Keratinocyte (primary cell): Measurements from ENCODE around the gene GPC5. TPM values are rescaled to one million over a fixed set of nuclear protein-coding genes. Genes with fewer than 3 reads are reported as not detected.

Experiments used
- DNase-seq: peaks from one replicate; pipeline ENCODE4 v3.0.0-alpha.2; 2011; ENCODE audit warnings: low read depth, missing footprints, low spot score
- FAIRE-seq: peaks from 2 replicates; lab custom pipeline; 2011; peaks lifted over from hg19 to GRCh38; lab: Jason Lieb, UNC
- H2AFZ ChIP-seq: 2 replicates; pipeline ENCODE4 v1.6.0; 2012; ENCODE audit warnings: low read length, control low read depth, inconsistent platforms; ENCODE audit not compliant: control insufficient read depth
- H3K27ac ChIP-seq: 2 replicates; pipeline ENCODE4 v1.5.1; 2011; ENCODE audit warnings: low read length; ENCODE audit not compliant: control insufficient read depth, insufficient read depth
- H3K27me3 ChIP-seq: 3 replicates; pipeline ENCODE4 v1.6.0; 2011; ENCODE audit warnings: low read length; ENCODE audit not compliant: control insufficient read depth, insufficient read depth; ENCODE audit errors: extremely low read depth
- H3K36me3 ChIP-seq, 2 experiments: 2 replicates in 1 of 2; 3 replicates in 1 of 2; pipeline ENCODE4 v1.5.1; 2011; ENCODE audit warnings: low read length in 2 of 2, mild to moderate bottlenecking in 1 of 2; ENCODE audit not compliant: control insufficient read depth in 2 of 2, insufficient read depth in 2 of 2; ENCODE audit errors: extremely low read depth in 1 of 2
- H3K4me1 ChIP-seq: 3 replicates; pipeline ENCODE4 v1.5.1; 2011; ENCODE audit warnings: low read length; ENCODE audit not compliant: control insufficient read depth, insufficient read depth; ENCODE audit errors: extremely low read depth
- H3K4me2 ChIP-seq: 3 replicates; pipeline ENCODE4 v1.6.0; 2011; ENCODE audit warnings: low read depth, low read length; ENCODE audit not compliant: control insufficient read depth, insufficient read depth; ENCODE audit errors: extremely low read depth
- H3K4me3 ChIP-seq, 3 experiments: fragments of 200-600 bp in 1 of 3; sonication (generic) in 1 of 3; 2 replicates in 2 of 3; 3 replicates in 1 of 3; pipeline ENCODE4 v1.5.1; 2011 to 2016; ENCODE audit warnings: low read length in 3 of 3, mild to moderate bottlenecking in 3 of 3, control low read depth in 2 of 3, inconsistent platforms in 1 of 3, low read depth in 1 of 3, mixed read lengths in 1 of 3, mixed run types in 1 of 3, moderate library complexity in 1 of 3; ENCODE audit not compliant: control insufficient read depth in 2 of 3, insufficient read depth in 2 of 3; ENCODE audit errors: extremely low read depth in 1 of 3
- H3K79me2 ChIP-seq: 2 replicates; pipeline ENCODE4 v1.6.0; 2012; ENCODE audit warnings: low read length; ENCODE audit not compliant: control insufficient read depth, insufficient read depth
- H3K9ac ChIP-seq: 3 replicates; pipeline ENCODE4 v1.6.0; 2011; ENCODE audit warnings: low read length; ENCODE audit not compliant: control insufficient read depth, insufficient read depth; ENCODE audit errors: extremely low read depth
- H3K9me1 ChIP-seq: 3 replicates; pipeline ENCODE4 v1.6.0; 2011; ENCODE audit warnings: low read length; ENCODE audit not compliant: control insufficient read depth, insufficient read depth; ENCODE audit errors: extremely low read depth
- H3K9me3 ChIP-seq: 2 replicates; pipeline ENCODE4 v1.5.1; 2012; ENCODE audit warnings: low read depth, low read length; ENCODE audit not compliant: control insufficient read depth
- H4K20me1 ChIP-seq: 3 replicates; pipeline ENCODE4 v1.6.0; 2011; ENCODE audit warnings: low read length; ENCODE audit not compliant: control insufficient read depth, insufficient read depth; ENCODE audit errors: extremely low read depth
- CTCF ChIP-seq, 3 experiments: IDR thresholded peaks in 1 of 3; conservative IDR thresholded peaks in 1 of 3; optimal IDR thresholded peaks in 1 of 3; 2 replicates in 2 of 3; 3 replicates in 1 of 3; pipeline versions ENCODE3 to v1.5.1; 2011; ENCODE audit warnings: low read length in 3 of 3, mild to moderate bottlenecking in 3 of 3, moderate library complexity in 2 of 3, control low read depth in 1 of 3, inconsistent platforms in 1 of 3; ENCODE audit not compliant: insufficient read depth in 2 of 3; ENCODE audit errors: extremely low read depth in 1 of 3
- EZH2 ChIP-seq: IDR thresholded peaks from one replicate; pipeline ENCODE4 v1.6.1; 2012; ENCODE audit warnings: inconsistent platforms, mild to moderate bottlenecking, low read length, moderate library complexity
- dilution Hi-C: fragments of 300-500 bp; cut with MboI; formaldehyde crosslinking; loops from one replicate; pipeline ENCODE4 v1.7.0; 2020; ENCODE audit warnings: low sequenced_read_pairs; ENCODE audit not compliant: extremely low pct_ligation_motif_present
- polyA plus RNA-seq, 5 experiments: library from polyadenylated mRNA; depleted of rRNA in 3 of 5; stranded (reverse) in 3 of 5; stranded (forward) in 1 of 5; unstranded in 1 of 5; fragments of >200 nt; gene quantifications; 1 replicate in 1 of 5; 2 replicates in 3 of 5; 3 replicates in 1 of 5; pipeline versions ENCODE4 v1.2.1 to v1.2.3, GENCODE V29; 2011 to 2012; ENCODE audit warnings: missing spikeins in 2 of 5, low read depth in 1 of 5, low replicate concordance in 1 of 5

GPC5 gene
- polyA plus RNA-seq, 1 donor (not counting 4 experiments of a cell fraction or from before 2014, with no cell fraction given), result 0.10 TPM

GRCh38 chr13:91690944-91691343, 292.5 kb downstream of the GPC5 start:
- H3K9ac ChIP-seq, result no peak overlapping the region
- no peak overlapping the region for H3K4me3 ChIP-seq
- FAIRE-seq, result no peak
- H3K27me3 ChIP-seq, result no peaks in the 10 kb centered on the region
- DNase-seq, result no peak
- no peak overlapping the region for H3K27ac ChIP-seq
- no peaks in the 10 kb centered on the region for H3K79me2 ChIP-seq
- no peaks in the 10 kb centered on the region for H3K9me3 ChIP-seq
- no peaks in the 10 kb centered on the region for H3K4me1 ChIP-seq
- no peak overlapping the region for H2AFZ ChIP-seq
- no peaks in the 10 kb centered on the region for H3K9me1 ChIP-seq
- dilution Hi-C loops, result no loop called here
- no peaks in the 10 kb centered on the region for H3K36me3 ChIP-seq
- H3K4me2 ChIP-seq, result no peak overlapping the region
- no peaks in the 10 kb centered on the region for H4K20me1 ChIP-seq
- no peak for TF ChIP-seq EZH2
- TF ChIP-seq CTCF (optimal IDR thresholded peaks at IDR 0.05 in 1 of 3, IDR thresholded peaks at IDR 0.05 in 1 of 3, conservative IDR thresholded peaks at IDR 0.05 in 1 of 3; ENCODE audit: extremely low read depth in 1 of 3, insufficient read depth in 2 of 3, low read length in 3 of 3), result no peak

GRCh38 chr13:91693466-91693865, 295.0 kb downstream of the GPC5 start:
- Histone ChIP-seq H3K27me3 (no peaks in the 10 kb centered on the region), H3K79me2 (no peaks in the 10 kb centered on the region), H3K9me3 (no peaks in the 10 kb centered on the region), H2AFZ (no peak overlapping the region), H3K9me1 (no peaks in the 10 kb centered on the region), H3K4me3 (no peak overlapping the region), H4K20me1 (no peaks in the 10 kb centered on the region), H3K27ac (no peak overlapping the region), H3K36me3 (no peaks in the 10 kb centered on the region), H3K9ac (no peak overlapping the region), H3K4me1 (no peaks in the 10 kb centered on the region), H3K4me2 (no peak overlapping the region)
- no peak for FAIRE-seq
- TF ChIP-seq EZH2 (no peak), CTCF (optimal IDR thresholded peaks at IDR 0.05 in 1 of 3, IDR thresholded peaks at IDR 0.05 in 1 of 3, conservative IDR thresholded peaks at IDR 0.05 in 1 of 3; ENCODE audit: extremely low read depth in 1 of 3, insufficient read depth in 2 of 3, low read length in 3 of 3) (no peak)
- dilution Hi-C loops, result no loop called here
- no peak for DNase-seq
